ACHN (cell line): Measurements from ENCODE around the gene C4orf36.

Experiments
- DNase-seq: peaks from one replicate; pipeline ENCODE4 v3.0.0-alpha.2; 2015
- in situ Hi-C: cut with HindIII; loops from 2 replicates; pipeline ENCODE4 v1.10.0; 2017; ENCODE audit warnings: low sequenced_read_pairs, low pct_ligation_motif_present, low pct_unique_long_range_greater_than_20kb

C4orf36 gene

DNA sequence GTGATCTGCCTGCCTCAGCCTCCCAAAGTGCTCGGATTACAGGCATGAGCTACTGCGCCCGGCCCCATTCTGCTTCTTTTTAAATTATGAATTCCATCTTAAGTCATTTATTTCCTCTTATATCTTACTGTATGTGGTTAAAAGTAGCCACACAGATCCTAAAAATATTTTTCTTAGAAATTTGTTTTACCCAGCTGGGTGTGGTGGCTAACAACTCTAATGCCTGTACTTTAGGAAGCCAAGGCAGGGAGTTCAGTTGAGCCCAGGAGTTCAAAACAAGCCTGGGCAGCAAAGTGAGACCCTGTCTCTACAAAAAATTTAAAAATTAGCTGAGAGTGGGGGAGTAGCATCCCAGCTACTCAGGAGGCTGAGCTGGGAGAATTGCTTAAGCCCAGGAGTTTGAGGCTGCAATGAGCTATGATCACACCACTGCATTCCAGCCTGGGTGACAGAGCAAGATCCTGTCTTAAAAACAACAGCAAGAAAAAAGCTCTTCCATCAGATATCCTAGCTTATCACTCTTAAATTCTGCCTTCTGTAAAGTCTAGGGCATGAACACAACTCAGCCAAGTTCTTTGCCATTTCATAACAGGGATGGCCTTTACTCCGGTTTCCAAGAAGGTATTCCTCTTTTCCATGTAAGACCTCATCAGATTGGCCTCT is 27.5 kb upstream of the C4orf36 start:
- no peak for DNase-seq
- in situ Hi-C loops = loop anchor here (25.0 kb wide), 1 partner anchor 193 kb away; no protein-coding TSS in a partner anchor

GRCh38 chr4:86918539-86919072 is 26.4 kb upstream of the C4orf36 start:
- no peak for DNase-seq
- in situ Hi-C loops = loop anchor here (25.0 kb wide), 1 partner anchor 194 kb away; no protein-coding TSS in a partner anchor

- in situ Hi-C loops = loop anchor here (25.0 kb wide), 1 partner anchor 195 kb away; no protein-coding TSS in a partner anchor
Measured at GRCh38 chr4:86917212-86918039, 25.2 kb upstream of the C4orf36 start.

DNA sequence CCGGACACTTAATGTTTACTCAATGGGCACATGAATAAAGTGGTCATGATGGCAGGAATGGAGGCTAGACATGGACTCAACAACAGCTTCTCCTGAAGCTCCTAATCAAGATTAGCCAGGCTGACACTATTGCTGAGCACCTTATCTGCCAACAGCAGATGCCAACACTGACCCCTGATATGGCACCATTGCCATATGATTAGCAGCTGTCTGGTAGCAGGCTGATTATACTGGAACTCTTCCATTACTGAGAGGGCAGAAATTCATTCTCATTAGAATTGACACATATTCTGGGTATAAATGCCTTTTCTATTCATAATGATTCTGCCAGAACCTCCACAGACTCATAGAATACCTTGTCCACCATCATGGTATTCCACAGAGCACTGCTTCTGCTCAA is 24.2 kb upstream of the C4orf36 start:
- no peak for DNase-seq
- in situ Hi-C loops = loop anchor here (25.0 kb wide), 1 partner anchor 196 kb away; no protein-coding TSS in a partner anchor

More at GRCh38 chr4:86917212-86918039, 25.2 kb upstream of the C4orf36 start:
- no peak for DNase-seq

- in situ Hi-C loops = loop anchor here (25.0 kb wide), 1 partner anchor 201 kb away; no protein-coding TSS in a partner anchor
- no peak for DNase-seq
Measured at GRCh38 chr4:86910820-86911684, 18.8 kb upstream of the C4orf36 start.

DNA sequence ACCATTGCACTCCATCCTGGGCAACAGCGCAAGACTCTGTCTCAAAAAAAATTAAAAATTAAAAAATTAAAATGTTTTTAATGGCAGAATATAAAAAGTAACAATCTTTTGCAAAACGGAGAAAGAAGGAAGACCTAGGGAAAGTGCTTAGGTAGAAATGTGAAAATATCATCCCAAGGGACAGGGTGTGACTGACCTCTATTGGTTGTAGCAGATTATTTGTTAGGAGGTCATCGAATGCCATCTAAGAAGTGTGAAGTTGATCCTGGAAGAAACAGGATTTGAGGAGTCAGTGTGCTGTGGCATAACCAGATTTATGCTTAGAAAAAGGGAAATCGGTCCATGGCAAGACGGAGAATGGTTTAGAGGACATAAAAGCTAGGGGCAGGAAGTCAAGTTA is 18.1 kb upstream of the C4orf36 start:
- DNase-seq = no peak
- in situ Hi-C loops = loop anchor here (25.0 kb wide), 1 partner anchor 202 kb away; no protein-coding TSS in a partner anchor

- DNase-seq = no peak
- in situ Hi-C loops = loop anchor here (25.0 kb wide), 1 partner anchor 203 kb away; no protein-coding TSS in a partner anchor
Measured at GRCh38 chr4:86909546-86910295, 17.5 kb upstream of the C4orf36 start.

DNA sequence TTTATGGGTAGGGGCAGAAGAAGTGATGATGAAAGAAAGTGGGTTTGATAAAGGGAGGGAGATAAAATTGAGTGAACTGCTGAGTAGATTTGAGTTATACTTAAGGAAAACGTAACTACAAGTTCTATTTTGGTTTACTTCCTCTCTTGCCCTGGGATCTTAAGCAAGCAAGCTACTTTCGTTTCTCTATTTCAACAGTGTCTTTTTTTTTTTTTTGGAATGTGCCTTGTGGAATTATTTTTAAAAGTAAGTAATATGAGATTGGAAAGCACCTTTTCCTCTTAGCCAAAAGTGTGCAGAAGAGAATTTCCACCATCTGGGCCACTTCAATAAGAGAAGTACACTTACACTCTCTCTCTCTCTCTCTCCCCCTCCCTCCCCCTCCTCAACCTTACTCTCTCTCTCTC is 16.0 kb upstream of the C4orf36 start:
- no peak for DNase-seq
- in situ Hi-C loops = loop anchor here (25.0 kb wide), 1 partner anchor 204 kb away; no protein-coding TSS in a partner anchor

- in situ Hi-C loops = loop anchor here (25.0 kb wide), 1 partner anchor 210 kb away; no protein-coding TSS in a partner anchor
- DNase-seq = no peak
Measured at GRCh38 chr4:86901864-86902263, 9.6 kb upstream of the C4orf36 start.

DNA sequence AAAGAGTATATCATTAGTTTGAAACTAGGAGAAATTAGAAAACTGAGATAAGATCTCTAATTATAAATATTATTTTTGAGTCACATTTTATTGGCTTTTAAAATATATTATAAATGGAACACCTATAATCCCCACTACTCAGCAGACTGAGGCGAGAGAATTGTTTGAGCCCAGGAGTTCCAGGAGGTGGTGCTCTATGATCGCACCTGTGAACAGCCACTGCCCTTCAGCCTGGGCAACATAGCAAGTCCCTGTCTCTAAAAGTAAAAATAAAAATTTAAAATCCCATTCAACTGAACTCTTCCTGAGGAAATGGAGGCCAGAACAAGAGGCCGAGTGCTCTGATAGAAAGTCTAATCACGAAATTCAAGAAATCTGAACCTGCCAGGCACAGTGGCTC is 6.3 kb upstream of the C4orf36 start:
- peak; percentile 20 for DNase-seq
- in situ Hi-C loops = no loop called here

GRCh38 chr4:86896596-86896995 is 4.4 kb upstream of the C4orf36 start:
- in situ Hi-C loops = no loop called here
- DNase-seq = no peak

DNA sequence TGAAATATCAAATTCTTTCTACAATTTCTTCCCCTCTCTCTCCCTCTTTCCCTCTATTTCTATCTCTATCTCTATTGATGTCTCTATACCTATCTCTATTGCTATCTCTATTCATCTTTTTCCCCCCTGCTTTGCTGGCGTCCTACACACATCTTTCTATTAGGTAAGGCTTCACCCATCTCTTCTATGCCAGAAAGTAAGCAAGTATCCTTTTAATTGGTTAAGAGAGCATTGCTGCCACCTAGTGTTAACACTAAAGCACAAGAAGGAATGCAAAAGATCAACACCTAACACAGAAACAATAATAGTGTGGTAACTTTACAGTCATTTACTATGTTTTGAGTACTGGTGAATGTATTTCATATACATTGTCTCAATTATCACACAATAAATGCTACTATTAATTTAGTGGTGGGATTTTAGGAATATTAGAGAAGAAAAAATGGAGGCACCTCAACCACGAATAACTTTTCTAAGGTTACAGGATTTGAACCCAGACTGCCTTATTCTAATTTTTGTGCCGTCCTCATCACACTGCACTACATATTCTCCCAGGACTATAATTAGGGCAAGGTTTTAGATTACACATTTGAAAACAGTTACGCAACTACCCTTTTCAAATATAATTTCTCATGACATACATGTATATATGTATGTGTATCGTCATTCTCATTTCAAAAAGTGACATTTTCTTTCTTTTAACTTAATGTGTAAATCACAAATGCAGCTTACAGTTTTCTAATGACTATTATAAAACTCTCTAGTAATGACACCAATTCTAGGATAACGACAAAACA is 3.7 kb upstream of the C4orf36 start:
- in situ Hi-C loops = no loop called here
- DNase-seq = peak; percentile 72

GRCh38 chr4:86894455-86894854 is 2.2 kb upstream of the C4orf36 start:
- in situ Hi-C loops = no loop called here
- no peak for DNase-seq

DNA sequence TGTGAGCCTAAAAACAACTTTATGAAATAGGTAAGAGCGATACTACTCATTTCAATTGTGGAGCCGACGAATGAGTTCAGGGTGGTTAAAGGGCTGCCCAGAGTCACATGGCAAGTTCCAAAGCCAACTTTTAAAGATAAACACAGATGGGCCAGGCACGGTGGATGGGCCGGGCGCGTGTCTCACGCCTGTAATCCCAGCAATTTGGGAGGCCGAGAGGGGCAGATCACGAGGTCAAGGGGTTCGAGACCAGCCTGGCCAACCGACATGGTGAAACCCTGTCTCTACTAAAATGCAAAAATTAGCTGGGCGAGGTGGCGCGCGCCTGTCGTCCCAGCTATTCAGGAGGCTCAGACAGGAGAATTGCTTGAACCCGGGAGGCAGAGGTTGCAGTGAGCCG is 914 bp upstream of the C4orf36 start:
- in situ Hi-C loops = no loop called here
- DNase-seq = no peak

- peak; percentile 13 for DNase-seq
- in situ Hi-C loops = no loop called here
Measured at GRCh38 chr4:86892636-86892960, 376 bp upstream of the C4orf36 start.

- no peak for DNase-seq
- in situ Hi-C loops = no loop called here
Measured at GRCh38 chr4:86890790-86891189, 1.4 kb downstream of the C4orf36 start.

DNA sequence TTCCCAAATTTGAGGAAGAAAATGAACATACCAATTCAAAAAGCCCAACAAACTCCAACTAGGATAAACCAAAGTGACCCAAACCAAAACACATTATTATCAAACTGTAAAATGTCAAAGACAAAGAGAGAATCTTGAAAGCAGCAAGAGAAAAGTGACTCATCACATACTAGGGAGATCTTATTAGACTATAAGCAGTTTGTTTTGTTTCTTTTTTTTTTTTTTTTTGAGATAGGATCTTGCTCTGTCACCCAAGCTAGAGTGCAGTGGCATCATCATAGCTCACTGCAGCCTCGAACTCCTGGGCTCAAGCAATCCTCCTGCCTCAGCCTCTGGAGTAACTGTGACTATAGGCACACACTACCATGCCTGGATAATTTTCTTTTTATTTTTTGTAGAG is 12.6 kb downstream of the C4orf36 start:
- in situ Hi-C loops = no loop called here

More for the DNA sequence above, 12.6 kb downstream of the C4orf36 start:
- no peak for DNase-seq
